H1 (cell line): ENCODE results near the gene DGKI. TPM values are rescaled to one million over a fixed set of nuclear protein-coding genes. Genes with fewer than 3 reads are reported as not detected.

Experiments
- CTCF ChIA-PET: fragments of 300-600 bp; sonication (Branson Sonifier 250); formaldehyde crosslinking; loops from one replicate; lab custom pipeline; 2021; ENCODE audit not compliant: partially characterized antibody; lab: Charles Lee
- POLR2A ChIA-PET: fragments of 300-600 bp; sonication (Branson Sonifier 250); formaldehyde crosslinking; loops from one replicate; lab custom pipeline; 2021; ENCODE audit warnings: inconsistent platforms; ENCODE audit not compliant: partially characterized antibody; lab: Charles Lee
- DNase-seq, 2 experiments: peaks; one replicate each; pipeline versions ENCODE4 v3.0.0 to v3.0.0-alpha.2; 2010 to 2022; ENCODE audit warnings: low spot score in 2 of 2, low read depth in 1 of 2, mixed read lengths in 1 of 2
- FAIRE-seq: peaks from 2 replicates; lab custom pipeline; 2011; peaks lifted over from hg19 to GRCh38; lab: Jason Lieb, UNC
- H2AFZ ChIP-seq: 2 replicates; pipeline ENCODE4 v1.8.1; 2012; ENCODE audit warnings: low read length, inconsistent platforms
- H2AK5ac ChIP-seq: 2 replicates; pipeline ENCODE4 v1.6.1; 2013; ENCODE audit warnings: low read depth, low read length
- H2BK120ac ChIP-seq: replicated peaks from 2 replicates; pipeline ENCODE3; 2013; ENCODE audit warnings: low read depth, low read length, inconsistent platforms
- H2BK12ac ChIP-seq: 2 replicates; pipeline ENCODE4 v1.6.1; 2013; ENCODE audit warnings: low read depth, low read length
- H2BK15ac ChIP-seq: 2 replicates; pipeline ENCODE4 v1.6.1; 2013; ENCODE audit warnings: low read length
- H2BK20ac ChIP-seq: 2 replicates; pipeline ENCODE4 v1.6.1; 2013; ENCODE audit warnings: low read length
- H2BK5ac ChIP-seq: 2 replicates; pipeline ENCODE4 v1.6.1; 2013; ENCODE audit warnings: low read depth, low read length
- H3K14ac ChIP-seq: 2 replicates; pipeline ENCODE4 v1.6.1; 2013; ENCODE audit warnings: inconsistent platforms; ENCODE audit not compliant: insufficient read length
- H3K18ac ChIP-seq: 2 replicates; pipeline ENCODE4 v1.6.1; 2013; ENCODE audit warnings: low read length; ENCODE audit errors: extremely low read depth
- H3K23ac ChIP-seq: 2 replicates; pipeline ENCODE4 v1.6.1; 2013; ENCODE audit warnings: inconsistent platforms; ENCODE audit not compliant: insufficient read length
- H3K23me2 ChIP-seq: 2 replicates; pipeline ENCODE4 v1.6.1; 2013; ENCODE audit warnings: low read depth, low read length
- H3K27ac ChIP-seq: 2 replicates; pipeline ENCODE4 v1.6.1; 2011; ENCODE audit warnings: low read depth, low read length, inconsistent platforms
- H3K27me3 ChIP-seq, 4 experiments: replicated peaks in 1 of 4; 1 replicate in 1 of 4; 2 replicates in 3 of 4; pipeline versions ENCODE4 v1.6.1 to v1.8.1; 2011 to 2013; ENCODE audit warnings: low read length in 3 of 4, mild to moderate bottlenecking in 3 of 4, inconsistent platforms in 2 of 4, mixed read lengths in 2 of 4, moderate library complexity in 1 of 4; ENCODE audit not compliant: control insufficient read depth in 3 of 4, insufficient read depth in 3 of 4; ENCODE audit errors: extremely low read depth in 1 of 4
- H3K36me3 ChIP-seq, 4 experiments: 2 replicates each; pipeline versions ENCODE4 v1.6.1 to v1.8.1; 2011 to 2013; ENCODE audit warnings: mild to moderate bottlenecking in 4 of 4, low read length in 3 of 4, moderate library complexity in 2 of 4, control low read depth in 1 of 4, inconsistent platforms in 1 of 4; ENCODE audit not compliant: insufficient read depth in 4 of 4, control insufficient read depth in 2 of 4
- H3K4ac ChIP-seq: replicated peaks from 2 replicates; pipeline ENCODE3; 2013; ENCODE audit warnings: low read length, low read depth, mixed read lengths, inconsistent platforms; ENCODE audit not compliant: insufficient read length
- H3K4me1 ChIP-seq, 4 experiments: replicated peaks in 1 of 4; 1 replicate in 1 of 4; 2 replicates in 3 of 4; pipeline versions ENCODE4 v1.6.1 to v1.8.1; 2011 to 2013; ENCODE audit warnings: low read length in 3 of 4, inconsistent platforms in 2 of 4, mixed read lengths in 1 of 4; ENCODE audit not compliant: insufficient read depth in 4 of 4, control insufficient read depth in 3 of 4
- H3K4me2 ChIP-seq, 2 experiments: 2 replicates each; pipeline versions ENCODE4 v1.6.1 to v1.8.1; 2011 to 2013; ENCODE audit warnings: low read depth in 2 of 2, low read length in 2 of 2, control low read depth in 1 of 2, inconsistent platforms in 1 of 2, mild to moderate bottlenecking in 1 of 2; ENCODE audit not compliant: insufficient read depth in 1 of 2
- H3K4me3 ChIP-seq, 4 experiments: fragments of 200-600, 300-600 bp in 1 of 4; sonication (generic), shearing (Covaris generic), sonication (Bioruptor Twin) in 1 of 4; 2 replicates each; pipeline versions ENCODE4 v1.5.1 to v1.8.1; 2011 to 2016; ENCODE audit warnings: low read length in 4 of 4, low read depth in 3 of 4, control low read depth in 2 of 4, inconsistent platforms in 2 of 4, mild to moderate bottlenecking in 2 of 4, mixed read lengths in 1 of 4, moderate library complexity in 1 of 4; ENCODE audit not compliant: insufficient read depth in 2 of 4; ENCODE audit errors: extremely low read depth in 1 of 4
- H3K56ac ChIP-seq: replicated peaks from 2 replicates; pipeline ENCODE3; 2013; ENCODE audit warnings: low read depth, mild to moderate bottlenecking, mixed read lengths, low read length, inconsistent platforms; ENCODE audit not compliant: insufficient read length
- H3K79me1 ChIP-seq: 2 replicates; pipeline ENCODE4 v1.6.1; 2013; ENCODE audit warnings: low read depth, low read length, control low read depth
- H3K79me2 ChIP-seq, 2 experiments: 2 replicates each; pipeline versions ENCODE4 v1.6.1 to v1.8.1; 2012 to 2013; ENCODE audit warnings: low read length in 2 of 2, mild to moderate bottlenecking in 2 of 2, inconsistent platforms in 1 of 2; ENCODE audit not compliant: insufficient read depth in 2 of 2, control insufficient read depth in 1 of 2
- H3K9ac ChIP-seq, 4 experiments: replicated peaks in 1 of 4; 1 replicate in 1 of 4; 2 replicates in 3 of 4; pipeline versions ENCODE4 v1.6.1 to v1.8.1; 2011 to 2013; ENCODE audit warnings: low read depth in 3 of 4, low read length in 3 of 4, control low read depth in 2 of 4, mild to moderate bottlenecking in 2 of 4, moderate library complexity in 2 of 4, inconsistent platforms in 1 of 4; ENCODE audit errors: extremely low read depth in 1 of 4
- H3K9me3 ChIP-seq, 2 experiments: 2 replicates each; pipeline versions ENCODE4 v1.6.1 to v1.8.1; 2012 to 2013; ENCODE audit warnings: mild to moderate bottlenecking in 2 of 2, moderate library complexity in 2 of 2, control low read depth in 1 of 2, inconsistent platforms in 1 of 2, low read depth in 1 of 2, low read length in 1 of 2, mixed read lengths in 1 of 2; ENCODE audit not compliant: insufficient read depth in 2 of 2
- H4K20me1 ChIP-seq, 2 experiments: replicated peaks in 1 of 2; 2 replicates each; pipeline versions ENCODE3 to v1.8.1; 2011 to 2013; ENCODE audit warnings: inconsistent platforms in 2 of 2, low read length in 2 of 2, mild to moderate bottlenecking in 1 of 2; ENCODE audit not compliant: insufficient read depth in 2 of 2, control insufficient read depth in 1 of 2
- H4K5ac ChIP-seq: 2 replicates; pipeline ENCODE4 v1.6.1; 2013; ENCODE audit warnings: low read length, low read depth, mixed read lengths, inconsistent platforms; ENCODE audit not compliant: insufficient read length
- H4K8ac ChIP-seq: 2 replicates; pipeline ENCODE4 v1.8.0; 2013; ENCODE audit warnings: mild to moderate bottlenecking, moderate library complexity, low read length, inconsistent platforms; ENCODE audit not compliant: insufficient read depth; ENCODE audit errors: extremely low read depth
- H4K91ac ChIP-seq: replicated peaks from 2 replicates; pipeline ENCODE3; 2013; ENCODE audit warnings: low read length, mixed read lengths, inconsistent platforms; ENCODE audit not compliant: insufficient read length
- ASH2L ChIP-seq: fragments of 200-600, 300-600 bp; sonication (generic); IDR thresholded peaks from one replicate; pipeline ENCODE4 v1.7.1; 2017; ENCODE audit warnings: low read length
- CEBPB ChIP-seq: IDR thresholded peaks from 2 replicates; pipeline ENCODE4 v1.6.1; 2012; ENCODE audit warnings: low read depth, low read length
- CREB1 ChIP-seq: IDR thresholded peaks from 2 replicates; pipeline ENCODE4 v1.6.1; 2012; ENCODE audit warnings: inconsistent platforms
- JUND ChIP-seq: IDR thresholded peaks from 2 replicates; pipeline ENCODE4 v1.6.1; 2011; ENCODE audit warnings: mild to moderate bottlenecking, improper control_type of control experiment, low read length
- KDM4A ChIP-seq: IDR thresholded peaks from one replicate; pipeline ENCODE4 v1.7.1; 2012; ENCODE audit warnings: low read depth, mild to moderate bottlenecking, moderate library complexity, low read length, inconsistent platforms; ENCODE audit not compliant: severe bottlenecking
- RBBP5 ChIP-seq: IDR thresholded peaks from 2 replicates; pipeline ENCODE4 v1.7.1; 2012; ENCODE audit warnings: low read depth, mild to moderate bottlenecking, inconsistent platforms, low read length, moderate library complexity, borderline replicate concordance
- RFX5 ChIP-seq: IDR thresholded peaks from 2 replicates; pipeline ENCODE4 v1.6.1; 2011; ENCODE audit warnings: low read depth, low read length, improper control_type of control experiment, borderline replicate concordance
- SIN3A ChIP-seq, 2 experiments: IDR thresholded peaks in 1 of 2; conservative IDR thresholded peaks in 1 of 2; 2 replicates each; pipeline ENCODE4 v1.6.1; 2011 to 2012; ENCODE audit warnings: low read length in 2 of 2, improper control_type of control experiment in 1 of 2, low read depth in 1 of 2, mild to moderate bottlenecking in 1 of 2
- SRF ChIP-seq: IDR thresholded peaks from 2 replicates; pipeline ENCODE4 v1.6.1; 2011; ENCODE audit warnings: mild to moderate bottlenecking, low read depth, low read length, moderate library complexity
- TCF12 ChIP-seq: IDR thresholded peaks from 2 replicates; pipeline ENCODE4 v1.6.1; 2011; ENCODE audit warnings: low read depth, mild to moderate bottlenecking, low read length
- ZNF274 ChIP-seq: IDR thresholded peaks from 2 replicates; pipeline ENCODE4 v1.7.0; 2012; ENCODE audit warnings: low read length, borderline replicate concordance; ENCODE audit errors: extremely low read depth
- WGBS, 2 experiments: shearing (Covaris generic) in 1 of 2; methylation state at CpG; one replicate each; pipeline versions ENCODE4 v1.1.6 to v1.1.7; 2013 to 2015; ENCODE audit warnings: low lambda C conversion rate in 2 of 2, mixed read lengths in 2 of 2, inconsistent platforms in 1 of 2, low coverage in 1 of 2, missing lambda C conversion rate in 1 of 2; ENCODE audit not compliant: insufficient replicate concordance in 2 of 2, insufficient coverage in 1 of 2, insufficient read length in 1 of 2; ENCODE audit errors: extremely low coverage in 1 of 2, missing lambda C conversion rate in 1 of 2; 5-methylcytosine and 5-hydroxymethylcytosine counted together
- polyA plus RNA-seq, 7 experiments: library from polyadenylated mRNA; depleted of rRNA in 3 of 7; stranded (reverse) in 5 of 7; unstranded in 2 of 7; fragments of >200 nt in 5 of 7; fragments of 200-250 nt in 2 of 7; gene quantifications; 1 replicate in 5 of 7; 2 replicates in 1 of 7; 4 replicates in 1 of 7; pipeline versions ENCODE4 v1.2.1 to v1.2.3, GENCODE V29; 2011 to 2013; ENCODE audit warnings: missing spikeins in 2 of 7, mixed read lengths in 2 of 7
- total RNA-seq: library from RNA; stranded (reverse); fragmentation: NEBNext Ultra II Directional; extraction: Animal tissue kit (Norgen Biotek cat#: 25700); gene quantifications from 2 replicates; pipeline ENCODE4 v1.2.1, GENCODE V29; 2021
- TF ChIP-seq, protein P1 (sequence below): IDR thresholded peaks from 2 replicates; pipeline ENCODE4 v1.6.1; 2012; ENCODE audit warnings: inconsistent platforms

DGKI gene
- total and polyA plus RNA-seq, 2 of the 8 experiments (the other 6 are each of a cell fraction or from before 2014, with no cell fraction given) = 0.20 to 0.71 TPM

DNA sequence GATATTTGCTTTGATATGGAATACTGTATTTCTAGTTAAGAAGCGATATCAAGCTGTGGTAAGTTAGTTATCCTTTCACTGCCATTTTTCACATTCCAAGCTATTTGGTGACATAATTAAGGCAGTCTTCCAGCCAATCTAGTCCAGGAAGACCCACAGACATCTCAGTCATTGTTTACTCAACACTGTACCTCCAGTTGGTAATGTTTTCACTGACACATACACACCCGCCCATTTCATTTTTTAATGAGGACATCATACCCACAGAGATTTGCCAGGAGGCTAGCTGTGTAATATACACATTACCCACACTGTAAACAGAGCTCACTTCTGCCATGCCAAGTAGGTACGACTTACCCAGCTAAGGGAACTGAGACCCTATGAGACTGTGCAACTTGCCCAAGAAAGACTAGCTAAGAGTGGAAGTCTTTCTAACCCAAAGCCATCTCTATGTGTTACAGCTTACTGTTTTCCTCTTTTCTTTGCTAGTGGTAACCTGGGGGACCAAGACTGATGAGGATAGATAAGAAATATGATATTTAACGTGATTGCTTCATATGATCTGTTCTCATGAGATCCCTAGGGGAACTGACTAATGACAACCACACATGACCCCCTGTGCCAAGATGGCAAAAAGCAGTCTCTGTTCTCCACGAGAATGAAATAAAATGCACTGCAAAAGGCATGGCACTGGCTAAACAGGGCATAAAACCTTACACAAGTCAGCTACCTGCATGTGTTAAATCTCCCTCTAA lies 179.0 kb downstream of the DGKI start:
- H2AK5ac ChIP-seq = no peak overlapping the region
- FAIRE-seq = no peak
- WGBS, 2 experiments = 85% methylated on average over 5 of the region's 5 CpGs; no CpG with 5 or more reads in 1 of the 2 experiments
- TF ChIP-seq SRF = no peak
- TF ChIP-seq RBBP5 = no peak
- TF ChIP-seq ASH2L = no peak
- TF ChIP-seq KDM4A = no peak
- no peak for TF ChIP-seq TCF12
- TF ChIP-seq RFX5 = no peak
- no peak for TF ChIP-seq CREB1
- no peak for TF ChIP-seq SIN3A (conservative IDR thresholded peaks at IDR 0.05 in 1 of 2, IDR thresholded peaks at IDR 0.05 in 1 of 2; ENCODE audit: low read depth in 1 of 2, low read length in 2 of 2)
- TF ChIP-seq JUND = no peak
- no peak for TF ChIP-seq ZNF274
- TF ChIP-seq, protein P1, sequence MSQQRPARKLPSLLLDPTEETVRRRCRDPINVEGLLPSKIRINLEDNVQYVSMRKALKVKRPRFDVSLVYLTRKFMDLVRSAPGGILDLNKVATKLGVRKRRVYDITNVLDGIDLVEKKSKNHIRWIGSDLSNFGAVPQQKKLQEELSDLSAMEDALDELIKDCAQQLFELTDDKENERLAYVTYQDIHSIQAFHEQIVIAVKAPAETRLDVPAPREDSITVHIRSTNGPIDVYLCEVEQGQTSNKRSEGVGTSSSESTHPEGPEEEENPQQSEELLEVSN = no peak
- no peak for TF ChIP-seq CEBPB

More for the DNA sequence above, 179.0 kb downstream of the DGKI start:
- Histone ChIP-seq H4K91ac (no peak overlapping the region), H3K4me1 (peaks cover 0 to 6% (median under 1%) of the 10 kb centered on the region in 4 experiments; a peak in 3 of 7 replicates), H2BK20ac (no peak overlapping the region), H3K79me2 (no peaks in the 10 kb centered on the region), H3K56ac (no peak overlapping the region), H3K9ac (no peak overlapping the region), H4K5ac (no peak overlapping the region), H3K4me2 (no peak overlapping the region), H2AFZ (no peak overlapping the region), H3K36me3 (no peaks in the 10 kb centered on the region), H2BK5ac (no peak overlapping the region), H2BK120ac (no peak overlapping the region), H3K79me1 (no peaks in the 10 kb centered on the region), H3K9me3 (no peaks in the 10 kb centered on the region), H3K27me3 (no peaks in the 10 kb centered on the region), H3K18ac (no peak overlapping the region), H3K4ac (no peak overlapping the region), H4K20me1 (no peaks in the 10 kb centered on the region), H2BK12ac (no peak overlapping the region), H4K8ac (no peak overlapping the region), H3K4me3 (no peak overlapping the region), H3K23me2 (no peaks in the 10 kb centered on the region), H2BK15ac (no peak overlapping the region), H3K14ac (no peak overlapping the region), H3K23ac (no peak overlapping the region), H3K27ac (no peak overlapping the region)
- ChIA-PET POLR2A (interaction anchor here (2.2 kb wide), 1 partner anchor 9 kb away, joined by 5 read pairs; no protein-coding TSS in a partner anchor), CTCF (interaction anchor here (0.7 to 2.6 kb wide), 4 partner anchors 11 to 951 kb away, joined by 3 to 13 read pairs (median 5); no protein-coding TSS in a partner anchor)
- no peak for DNase-seq
